ENCODE measurements around the gene CALR.

Gene CALR

GRCh38 chr19:12983091-12983490, 44.7 kb downstream of the CALR start:
- peak overlapping the region; percentile 36 for H3K27ac ChIP-seq
- TF ChIP-seq ZFX (IDR thresholded peaks at IDR 0.05): no peak
- TF ChIP-seq CTCF (conservative IDR thresholded peaks at IDR 0.05): no peak

DNA sequence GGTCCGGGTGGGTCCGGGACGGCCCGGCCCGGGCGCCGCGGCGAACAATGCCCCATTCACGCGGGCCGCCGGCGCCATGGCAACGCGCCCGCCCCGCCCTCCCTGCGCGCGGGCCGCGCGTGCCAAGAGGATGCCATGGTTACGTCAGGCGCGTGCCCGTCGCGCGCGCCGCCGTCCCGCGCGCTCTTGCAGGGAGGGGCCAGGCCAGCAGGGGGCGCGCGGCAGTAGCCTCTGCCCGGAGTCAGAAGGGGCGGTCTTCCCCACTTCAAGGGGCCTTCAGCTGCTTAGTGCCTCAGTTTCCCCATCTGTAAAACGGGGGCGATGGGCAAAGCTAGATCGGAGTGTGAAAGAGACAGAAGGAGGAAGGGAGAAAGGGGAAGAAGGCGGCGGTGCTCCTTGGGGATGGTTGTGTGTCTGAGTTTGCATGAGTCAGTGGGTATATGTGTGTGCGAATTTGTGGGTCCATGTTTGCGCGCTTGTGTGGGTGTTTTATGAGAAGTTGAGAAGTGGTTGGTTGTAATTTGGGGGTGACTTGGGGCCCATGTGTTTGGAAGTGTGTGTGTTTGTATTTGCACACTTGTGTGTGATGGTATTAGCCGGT, 45.2 kb downstream of the CALR start:
- peak; percentile 99 for TF ChIP-seq CTCF (conservative IDR thresholded peaks at IDR 0.05)
- TF ChIP-seq ZFX (IDR thresholded peaks at IDR 0.05): no peak
- H3K27ac ChIP-seq: peak overlapping the region; percentile 36

DNA sequence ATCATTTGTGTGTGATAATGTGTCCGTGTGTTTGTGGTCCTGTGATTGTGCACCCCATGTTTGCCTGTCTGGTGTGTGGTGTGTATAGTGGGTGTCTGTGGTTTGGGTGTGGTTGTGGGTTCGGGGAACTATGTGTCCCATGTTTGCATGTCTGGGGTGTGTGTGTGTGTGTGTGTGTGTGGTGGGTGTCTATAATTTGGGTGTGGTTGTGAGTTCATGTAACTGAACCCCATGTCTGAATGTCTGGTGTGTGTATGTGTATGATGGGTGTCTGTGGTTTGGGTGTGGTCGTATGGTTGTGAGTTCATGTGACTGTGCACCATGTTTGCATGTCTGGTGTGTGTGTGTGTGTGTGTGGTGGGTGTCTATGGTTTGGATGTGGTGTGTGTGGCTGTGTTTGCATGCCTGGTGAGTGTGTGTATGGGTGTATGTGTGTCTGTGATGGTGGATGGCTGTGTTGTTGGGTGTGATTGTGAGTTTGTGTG, 45.8 kb downstream of the CALR start:
- TF ChIP-seq CTCF (conservative IDR thresholded peaks at IDR 0.05) (no peak), ZFX (IDR thresholded peaks at IDR 0.05) (no peak)
- peak overlapping the region; percentile 36; the same call in 1 of the 2 replicates for H3K27ac ChIP-seq

DNA sequence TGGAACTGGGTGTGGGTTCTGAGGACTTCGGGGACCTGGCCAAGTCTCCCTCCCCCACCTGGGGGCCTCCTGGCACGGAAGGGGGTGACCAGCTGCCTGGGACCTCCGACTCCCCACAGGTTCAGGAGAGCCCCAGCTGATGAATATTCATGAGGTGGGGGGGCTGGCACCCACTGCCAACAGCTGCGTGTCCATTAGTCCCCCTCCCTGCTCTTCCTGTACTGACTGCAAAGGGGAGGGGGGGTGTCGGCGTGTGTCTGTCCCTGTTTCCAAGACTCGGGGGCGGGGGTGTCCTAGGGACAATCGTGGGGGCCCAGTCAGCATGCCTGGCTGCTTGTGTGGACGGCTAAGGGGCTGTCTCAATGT, 46.3 kb downstream of the CALR start:
- no peak overlapping the region; the same call in 1 of the 2 replicates for H3K27ac ChIP-seq
- TF ChIP-seq CTCF (conservative IDR thresholded peaks at IDR 0.05) (no peak), ZFX (IDR thresholded peaks at IDR 0.05) (no peak)

GRCh38 chr19:12985049-12985776, 46.8 kb downstream of the CALR start:
- TF ChIP-seq CTCF (conservative IDR thresholded peaks at IDR 0.05) (no peak), ZFX (IDR thresholded peaks at IDR 0.05) (no peak)

GRCh38 chr19:12986726-12987125, 48.3 kb downstream of the CALR start:
- TF ChIP-seq ZFX (IDR thresholded peaks at IDR 0.05): no peak
- TF ChIP-seq CTCF (conservative IDR thresholded peaks at IDR 0.05): no peak
- H3K27ac ChIP-seq: no peak overlapping the region

More at GRCh38 chr19:12985049-12985776, 46.8 kb downstream of the CALR start:
- no peak overlapping the region; the same call in 1 of the 2 replicates for H3K27ac ChIP-seq

DNA sequence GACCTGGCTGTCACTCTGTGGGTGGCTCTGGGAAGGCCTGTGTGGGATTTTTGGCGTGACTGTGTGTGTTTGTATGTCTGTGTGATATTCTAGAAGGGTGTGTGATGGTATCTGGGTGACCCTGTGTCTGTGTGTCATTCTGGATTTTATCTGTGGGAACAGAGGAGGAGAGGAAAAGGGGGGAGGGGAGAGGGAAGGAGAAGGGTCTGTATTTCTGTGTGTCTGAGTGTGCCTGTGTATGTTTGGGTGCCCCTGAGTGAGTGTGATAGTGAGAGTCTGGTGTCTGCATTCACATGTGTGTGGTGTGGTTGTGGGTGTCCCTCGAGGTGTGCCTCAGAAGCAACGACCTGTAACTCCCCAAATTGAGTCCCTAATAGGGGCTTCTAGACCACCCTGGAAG, 48.8 kb downstream of the CALR start:
- TF ChIP-seq CTCF (conservative IDR thresholded peaks at IDR 0.05): no peak
- TF ChIP-seq ZFX (IDR thresholded peaks at IDR 0.05): no peak
- H3K27ac ChIP-seq: no peak overlapping the region

All from C4-2B (cell line).